Smooth muscle cell (in vitro differentiated cells): ENCODE data around the gene CAMKK1. TPM values are rescaled to one million over a fixed set of nuclear protein-coding genes. Genes with fewer than 3 reads are reported as not detected.

Experiments
- DNase-seq: peaks from one replicate; lab custom pipeline; 2025; ENCODE audit not compliant: unreplicated experiment; lab: John Stamatoyannopoulos, UW
- H2AFZ ChIP-seq: fragments of 200-600 bp; sonication (generic); 2 replicates; pipeline ENCODE4 v1.6.0; 2016; ENCODE audit warnings: antibody characterized with exemption, low read depth, mild to moderate bottlenecking
- H3F3A ChIP-seq: fragments of 200-600 bp; sonication (generic); 2 replicates; pipeline ENCODE4 v1.6.0; 2017; ENCODE audit warnings: antibody characterized with exemption, low read depth
- H3K27ac ChIP-seq: fragments of 200-600 bp; sonication (generic); 2 replicates; pipeline ENCODE4 v1.5.1; 2016; ENCODE audit warnings: low read depth, mild to moderate bottlenecking
- H3K27me3 ChIP-seq: fragments of 200-600 bp; sonication (generic); 2 replicates; pipeline ENCODE4 v1.6.1; 2016; ENCODE audit warnings: low read depth, mild to moderate bottlenecking
- H3K36me3 ChIP-seq: fragments of 200-600 bp; sonication (generic); 2 replicates; pipeline ENCODE4 v1.5.1; 2016; ENCODE audit warnings: low read depth
- H3K4me1 ChIP-seq: fragments of 200-600 bp; sonication (generic); 2 replicates; pipeline ENCODE4 v1.5.1; 2016; ENCODE audit warnings: low read depth
- H3K4me2 ChIP-seq: fragments of 200-600 bp; sonication (generic); 2 replicates; pipeline ENCODE4 v1.6.0; 2016; ENCODE audit warnings: mild to moderate bottlenecking
- H3K4me3 ChIP-seq: fragments of 200-600 bp; sonication (generic); 2 replicates; pipeline ENCODE4 v1.5.1; 2016; ENCODE audit warnings: mild to moderate bottlenecking
- H3K79me2 ChIP-seq: fragments of 200-600 bp; sonication (generic); 2 replicates; pipeline ENCODE4 v1.6.0; 2016; ENCODE audit warnings: low read depth, mild to moderate bottlenecking
- H3K9ac ChIP-seq: fragments of 200-600 bp; sonication (generic); 2 replicates; pipeline ENCODE4 v1.6.0; 2016; ENCODE audit warnings: low read depth
- H3K9me3 ChIP-seq: fragments of 200-600 bp; sonication (generic); replicated peaks from 2 replicates; pipeline ENCODE4 v1.5.1; 2016; ENCODE audit warnings: low read depth
- H4K20me1 ChIP-seq: fragments of 200-600 bp; sonication (generic); 2 replicates; pipeline ENCODE4 v1.6.0; 2016; ENCODE audit warnings: low read depth
- WGBS: methylation state at CpG from one replicate; pipeline ENCODE4 v1.1.7; 2016; ENCODE audit warnings: low lambda C conversion rate; 5-methylcytosine and 5-hydroxymethylcytosine counted together
- polyA plus RNA-seq: library from polyadenylated mRNA; unstranded; fragments of >200 nt; fragmentation: Nextera tagmentation; extraction: Ambion mirVana; gene quantifications from 2 replicates; pipeline ENCODE4 v1.2.1, GENCODE V29; 2016
- total RNA-seq: library from RNA; depleted of rRNA; stranded (reverse); fragments of >200 nt; gene quantifications from 2 replicates; pipeline ENCODE4 v1.2.3, GENCODE V29; 2014
- TF ChIP-seq, protein P1 (sequence below): fragments of 200-600 bp; sonication (generic); IDR thresholded peaks from 2 replicates; pipeline ENCODE4 v1.5.1; 2017; ENCODE audit warnings: borderline replicate concordance, mild to moderate bottlenecking, antibody characterized with exemption; ENCODE audit not compliant: insufficient read depth, poor library complexity, severe bottlenecking

CAMKK1 gene
- total and polyA plus RNA-seq, 2 experiments from 2014 or later = 8.1 to 8.8 TPM

DNA sequence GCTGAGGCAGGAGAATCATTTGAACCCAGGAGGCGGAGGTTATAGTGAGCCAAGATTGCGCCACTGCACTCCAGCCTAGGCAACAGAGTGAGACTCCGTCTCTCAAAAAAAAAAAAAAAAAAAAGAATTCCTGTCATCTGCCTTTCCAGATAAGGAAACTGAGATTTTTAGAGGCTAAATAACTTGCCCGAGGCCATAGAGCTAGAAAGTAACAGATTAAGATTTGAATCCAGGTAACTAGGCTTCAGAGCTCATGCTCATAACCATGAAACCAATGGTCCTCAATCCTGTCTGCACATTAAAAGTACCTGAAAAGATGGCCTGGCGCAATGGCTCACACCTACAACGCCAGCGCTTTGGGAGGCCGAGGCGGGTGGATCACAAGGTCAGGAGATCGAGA, 56.3 kb downstream of the CAMKK1 start:
- no peak for DNase-seq
- Histone ChIP-seq H3K4me3 (no peak overlapping the region), H3K36me3 (peaks cover 7% of the 10 kb centered on the region), H4K20me1 (peaks cover 71% of the 10 kb centered on the region), H3K27ac (no peak overlapping the region), H3K4me2 (no peak overlapping the region), H2AFZ (no peak overlapping the region), H3F3A (no peaks in the 10 kb centered on the region), H3K79me2 (peaks cover 62% of the 10 kb centered on the region), H3K4me1 (no peaks in the 10 kb centered on the region), H3K9ac (no peak overlapping the region), H3K27me3 (no peaks in the 10 kb centered on the region), H3K9me3 (no peaks in the 10 kb centered on the region)
- TF ChIP-seq, protein P1, sequence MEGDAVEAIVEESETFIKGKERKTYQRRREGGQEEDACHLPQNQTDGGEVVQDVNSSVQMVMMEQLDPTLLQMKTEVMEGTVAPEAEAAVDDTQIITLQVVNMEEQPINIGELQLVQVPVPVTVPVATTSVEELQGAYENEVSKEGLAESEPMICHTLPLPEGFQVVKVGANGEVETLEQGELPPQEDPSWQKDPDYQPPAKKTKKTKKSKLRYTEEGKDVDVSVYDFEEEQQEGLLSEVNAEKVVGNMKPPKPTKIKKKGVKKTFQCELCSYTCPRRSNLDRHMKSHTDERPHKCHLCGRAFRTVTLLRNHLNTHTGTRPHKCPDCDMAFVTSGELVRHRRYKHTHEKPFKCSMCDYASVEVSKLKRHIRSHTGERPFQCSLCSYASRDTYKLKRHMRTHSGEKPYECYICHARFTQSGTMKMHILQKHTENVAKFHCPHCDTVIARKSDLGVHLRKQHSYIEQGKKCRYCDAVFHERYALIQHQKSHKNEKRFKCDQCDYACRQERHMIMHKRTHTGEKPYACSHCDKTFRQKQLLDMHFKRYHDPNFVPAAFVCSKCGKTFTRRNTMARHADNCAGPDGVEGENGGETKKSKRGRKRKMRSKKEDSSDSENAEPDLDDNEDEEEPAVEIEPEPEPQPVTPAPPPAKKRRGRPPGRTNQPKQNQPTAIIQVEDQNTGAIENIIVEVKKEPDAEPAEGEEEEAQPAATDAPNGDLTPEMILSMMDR = no peak
- WGBS = 98% methylated on average over 10 of the region's 10 CpGs

DNA sequence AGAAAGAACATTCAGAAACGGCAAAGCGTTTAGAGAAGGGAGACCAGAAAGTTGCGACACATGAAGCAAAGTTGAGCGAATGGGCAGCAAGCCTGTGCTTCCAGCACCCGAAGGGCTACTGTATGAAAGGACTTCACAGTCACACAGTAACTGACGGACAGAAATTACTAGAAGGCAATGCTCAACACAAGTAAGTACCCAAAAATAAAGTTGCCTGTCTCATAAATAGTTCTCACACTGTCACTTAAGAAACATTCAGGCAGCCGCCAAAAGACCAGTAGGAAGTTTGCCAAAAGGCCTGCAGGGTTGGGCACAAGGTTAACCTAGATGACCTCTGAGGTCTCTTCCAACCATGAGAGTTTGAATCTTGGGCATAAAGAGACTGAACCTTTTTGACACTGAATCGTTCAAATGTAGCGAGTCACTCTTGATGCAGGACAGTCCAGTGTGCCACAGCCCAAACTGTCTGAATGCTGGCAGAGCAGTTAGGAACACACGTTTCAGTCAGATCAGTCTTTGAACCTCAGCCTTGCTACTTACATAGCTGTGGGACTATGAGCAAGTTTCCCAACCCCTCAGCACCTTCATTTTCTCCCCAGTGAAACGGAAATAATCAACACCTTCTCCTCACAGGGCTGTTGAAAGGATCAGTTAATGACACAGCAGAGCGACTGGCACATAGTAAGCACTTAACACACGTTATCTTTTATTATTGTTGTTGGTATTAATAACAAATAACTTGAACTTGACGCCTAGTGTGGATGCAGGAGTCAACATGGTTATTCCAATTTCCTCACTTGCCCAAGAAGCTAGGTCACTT, 57.2 kb downstream of the CAMKK1 start:
- Histone ChIP-seq H3K27ac (no peak overlapping the region), H3K9ac (no peak overlapping the region), H2AFZ (no peak overlapping the region), H3K79me2 (peaks cover 54% of the 10 kb centered on the region), H3K4me1 (no peaks in the 10 kb centered on the region), H3K9me3 (no peaks in the 10 kb centered on the region), H4K20me1 (peaks cover 64% of the 10 kb centered on the region), H3K4me2 (no peak overlapping the region), H3F3A (no peaks in the 10 kb centered on the region), H3K27me3 (no peaks in the 10 kb centered on the region), H3K4me3 (no peak overlapping the region), H3K36me3 (peaks cover 3% of the 10 kb centered on the region)
- no peak for DNase-seq
- TF ChIP-seq, protein P1 = no peak
- 94% methylated on average over 14 of the region's 14 CpGs for WGBS

DNA sequence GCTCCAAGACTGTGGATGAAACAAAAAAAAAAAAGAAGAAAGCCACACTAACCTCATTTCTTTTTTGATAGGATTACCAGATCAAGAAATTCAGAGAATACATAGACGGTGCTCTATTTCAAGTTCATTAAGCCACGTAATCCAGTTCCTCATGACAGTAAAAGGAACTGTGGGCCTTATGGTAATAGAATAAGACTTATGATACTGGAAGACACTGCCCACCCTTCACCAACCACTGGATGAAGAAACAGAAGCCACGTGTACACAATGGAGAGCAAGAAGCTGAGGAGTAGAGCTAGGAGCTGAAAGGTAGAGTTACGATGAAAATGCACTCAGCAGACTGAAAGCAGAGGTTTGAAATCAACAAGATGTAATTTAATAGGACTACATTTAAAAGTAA, 58.0 kb downstream of the CAMKK1 start:
- Histone ChIP-seq H3K27me3 (no peaks in the 10 kb centered on the region), H3K27ac (no peak overlapping the region), H3K9me3 (no peaks in the 10 kb centered on the region), H3F3A (no peaks in the 10 kb centered on the region), H3K36me3 (peaks cover 3% of the 10 kb centered on the region), H4K20me1 (peaks cover 62% of the 10 kb centered on the region), H3K4me2 (no peak overlapping the region), H3K4me3 (no peak overlapping the region), H3K79me2 (peaks cover 57% of the 10 kb centered on the region), H3K9ac (no peak overlapping the region), H2AFZ (no peak overlapping the region), H3K4me1 (no peaks in the 10 kb centered on the region)
- TF ChIP-seq, protein P1 = no peak
- no peak for DNase-seq
- WGBS = 98% methylated on average over 4 of the region's 4 CpGs

DNA sequence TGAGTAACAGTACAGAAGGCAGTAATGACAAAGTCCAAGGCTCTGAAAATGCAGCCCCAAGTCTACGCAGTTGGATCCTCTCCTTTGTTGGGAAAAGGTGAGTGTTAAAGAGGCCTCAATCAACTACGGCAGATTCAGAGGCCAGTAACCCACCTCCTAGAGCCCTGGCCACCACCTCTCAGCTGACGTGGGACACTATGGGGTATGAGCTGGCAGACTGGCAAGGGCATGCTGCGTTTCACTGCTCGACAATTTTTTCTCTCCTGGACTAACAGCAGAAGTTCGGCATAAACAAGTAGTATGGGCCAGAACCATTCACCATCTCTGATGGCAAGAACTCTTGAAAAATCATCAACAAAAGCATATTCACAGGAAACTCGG, 64.0 kb downstream of the CAMKK1 start:
- Histone ChIP-seq H4K20me1 (peaks cover 25% of the 10 kb centered on the region), H3K4me2 (no peak overlapping the region), H3K27me3 (no peaks in the 10 kb centered on the region), H3K36me3 (peaks cover 8% of the 10 kb centered on the region), H3K79me2 (peaks cover 9% of the 10 kb centered on the region), H3K4me3 (no peak overlapping the region), H3F3A (no peaks in the 10 kb centered on the region), H3K9ac (peak overlapping the region; percentile 14), H3K9me3 (no peaks in the 10 kb centered on the region), H3K4me1 (no peaks in the 10 kb centered on the region), H3K27ac (peak overlapping the region; percentile 75), H2AFZ (no peak overlapping the region)
- WGBS = 94% methylated on average over 7 of the region's 7 CpGs
- TF ChIP-seq, protein P1 = no peak
- DNase-seq = no peak
